H9 (cell line): ENCODE measurements around the gene RAI1. TPM values are rescaled to one million over a fixed set of nuclear protein-coding genes. Genes with fewer than 3 reads are reported as not detected.
"Not testable (repeated sequence)": the region's sequence is repeated elsewhere in the genome, so short reads cannot be mapped to it uniquely, and the experiment has no call there.

Source experiments
- DNase-seq: peaks from one replicate; pipeline ENCODE4 v3.0.0-alpha.2; 2017
- H2AFZ ChIP-seq: one replicate; pipeline ENCODE4 v1.6.1; 2013; ENCODE audit warnings: mild to moderate bottlenecking, low read length, control low read depth, moderate library complexity
- H2AK5ac ChIP-seq: 2 replicates; pipeline ENCODE4 v1.6.1; 2013; ENCODE audit warnings: low read length, control low read depth, mixed read lengths; ENCODE audit not compliant: insufficient read length
- H2BK120ac ChIP-seq: one replicate; pipeline ENCODE4 v1.6.1; 2013; ENCODE audit warnings: low read depth, mild to moderate bottlenecking, low read length, control low read depth, inconsistent platforms; ENCODE audit not compliant: poor library complexity, severe bottlenecking
- H2BK12ac ChIP-seq: 2 replicates; pipeline ENCODE4 v1.6.1; 2013; ENCODE audit warnings: low read length, control low read depth, mixed read lengths, low read depth; ENCODE audit not compliant: insufficient read length
- H2BK15ac ChIP-seq: 2 replicates; pipeline ENCODE4 v1.6.1; 2013; ENCODE audit warnings: low read depth, low read length, control low read depth
- H2BK20ac ChIP-seq: one replicate; pipeline ENCODE4 v1.6.1; 2013; ENCODE audit warnings: low read depth, mild to moderate bottlenecking, low read length, control low read depth, inconsistent platforms; ENCODE audit not compliant: poor library complexity, severe bottlenecking
- H2BK5ac ChIP-seq: 2 replicates; pipeline ENCODE4 v1.6.1; 2013; ENCODE audit warnings: low read length, control low read depth, mixed read lengths; ENCODE audit not compliant: insufficient read length
- H3K14ac ChIP-seq: 2 replicates; pipeline ENCODE4 v1.6.1; 2013; ENCODE audit warnings: low read length, control low read depth; ENCODE audit not compliant: insufficient read depth
- H3K18ac ChIP-seq: 2 replicates; pipeline ENCODE4 v1.6.1; 2013; ENCODE audit warnings: low read depth, mild to moderate bottlenecking, mixed read lengths, low read length, control low read depth; ENCODE audit not compliant: insufficient read length
- H3K23ac ChIP-seq: 2 replicates; pipeline ENCODE4 v1.6.1; 2013; ENCODE audit warnings: low read length, control low read depth, mixed read lengths, low read depth; ENCODE audit not compliant: insufficient read length
- H3K23me2 ChIP-seq: 2 replicates; pipeline ENCODE4 v1.6.1; 2013; ENCODE audit warnings: low read depth, mild to moderate bottlenecking, mixed read lengths, low read length, control low read depth; ENCODE audit not compliant: insufficient read length, poor library complexity, severe bottlenecking
- H3K27ac ChIP-seq: 2 replicates; pipeline ENCODE4 v1.5.1; 2013; ENCODE audit warnings: low read length, control low read depth, mixed read lengths, low read depth; ENCODE audit not compliant: insufficient read length
- H3K27me3 ChIP-seq: 2 replicates; pipeline ENCODE4 v1.6.1; 2013; ENCODE audit warnings: low read length, control low read depth, inconsistent platforms; ENCODE audit not compliant: insufficient read depth
- H3K4ac ChIP-seq: 2 replicates; pipeline ENCODE4 v1.6.1; 2013; ENCODE audit warnings: low read depth, mild to moderate bottlenecking, control low read depth, inconsistent platforms, low read length, moderate library complexity
- H3K4me1 ChIP-seq: 2 replicates; pipeline ENCODE4 v1.6.1; 2013; ENCODE audit warnings: low read length, control low read depth, inconsistent platforms; ENCODE audit not compliant: insufficient read depth
- H3K4me2 ChIP-seq: 2 replicates; pipeline ENCODE4 v1.6.1; 2013; ENCODE audit warnings: low read length, control low read depth, mixed read lengths; ENCODE audit not compliant: insufficient read length, insufficient read depth
- H3K56ac ChIP-seq: 2 replicates; pipeline ENCODE4 v1.6.1; 2013; ENCODE audit warnings: low read depth, mild to moderate bottlenecking, mixed read lengths, low read length, control low read depth; ENCODE audit not compliant: insufficient read length
- H3K79me1 ChIP-seq: 2 replicates; pipeline ENCODE4 v1.6.1; 2013; ENCODE audit warnings: low read depth, mild to moderate bottlenecking, moderate library complexity, low read length, control low read depth, inconsistent platforms; ENCODE audit not compliant: insufficient read depth, poor library complexity, severe bottlenecking
- H3K79me2 ChIP-seq: 2 replicates; pipeline ENCODE4 v1.6.1; 2013; ENCODE audit warnings: low read length, control low read depth, inconsistent platforms; ENCODE audit not compliant: insufficient read depth
- H3K9ac ChIP-seq: 2 replicates; pipeline ENCODE4 v1.6.1; 2013; ENCODE audit warnings: low read length, control low read depth, mixed read lengths; ENCODE audit not compliant: insufficient read length; ENCODE audit errors: extremely low read depth
- H3K9me3 ChIP-seq: one replicate; pipeline ENCODE4 v1.6.1; 2013; ENCODE audit warnings: low read depth, low read length, inconsistent platforms; ENCODE audit not compliant: control insufficient read depth
- H3T11ph ChIP-seq: one replicate; pipeline ENCODE4 v1.6.1; 2013; ENCODE audit warnings: mild to moderate bottlenecking, low read length, control low read depth, inconsistent platforms
- H4K20me1 ChIP-seq: one replicate; pipeline ENCODE4 v1.6.1; 2013; ENCODE audit not compliant: control insufficient read depth, insufficient read length, insufficient read depth
- H4K5ac ChIP-seq: 2 replicates; pipeline ENCODE4 v1.6.1; 2013; ENCODE audit warnings: low read depth, mild to moderate bottlenecking, mixed read lengths, low read length, control low read depth; ENCODE audit not compliant: insufficient read length
- H4K8ac ChIP-seq: replicated peaks from 2 replicates; pipeline ENCODE4 v1.6.1; 2013; ENCODE audit warnings: low read length, control low read depth, mixed read lengths, low read depth; ENCODE audit not compliant: insufficient read length
- H4K91ac ChIP-seq: 2 replicates; pipeline ENCODE4 v1.6.1; 2013; ENCODE audit warnings: low read depth, mild to moderate bottlenecking, moderate library complexity, mixed read lengths, low read length, control low read depth; ENCODE audit not compliant: insufficient read length
- H3K27ac Mint-ChIP-seq, 3 experiments: 2 replicates in 2 of 3; 3 replicates in 1 of 3; pipeline ENCODE4 v1.8.0; 2020 to 2021; ENCODE audit warnings: mixed read lengths in 3 of 3, mild to moderate bottlenecking in 1 of 3, moderate library complexity in 1 of 3
- H3K27me3 Mint-ChIP-seq: 2 replicates; pipeline ENCODE4 v1.8.0; 2021; ENCODE audit warnings: low read depth, mild to moderate bottlenecking, moderate library complexity, mixed read lengths
- H3K36me3 Mint-ChIP-seq, 3 experiments: 2 replicates in 2 of 3; 3 replicates in 1 of 3; pipeline ENCODE4 v1.8.0; 2020 to 2021; ENCODE audit warnings: low read depth in 3 of 3, mixed read lengths in 3 of 3; ENCODE audit not compliant: insufficient read depth in 1 of 3
- H3K4me1 Mint-ChIP-seq, 2 experiments: 2 replicates each; pipeline ENCODE4 v1.8.0; 2020; ENCODE audit warnings: mixed read lengths in 2 of 2
- H3K4me3 Mint-ChIP-seq, 2 experiments: 2 replicates in 1 of 2; 3 replicates in 1 of 2; pipeline ENCODE4 v1.8.0; 2020 to 2021; ENCODE audit warnings: mild to moderate bottlenecking in 2 of 2, mixed read lengths in 2 of 2, moderate library complexity in 1 of 2
- H3K9me3 Mint-ChIP-seq, 2 experiments: 2 replicates in 1 of 2; 3 replicates in 1 of 2; pipeline ENCODE4 v1.8.0; 2020; ENCODE audit warnings: mild to moderate bottlenecking in 2 of 2, mixed read lengths in 2 of 2, moderate library complexity in 1 of 2
- WGBS: extraction: QIAGEN DNeasy Blood & Tissue Kit; methylation state at CpG from one replicate; pipeline ENCODE4 v1.1.7; 2013; ENCODE audit warnings: missing lambda C conversion rate, low lambda C conversion rate, mixed read lengths; ENCODE audit not compliant: insufficient read length; ENCODE audit errors: extremely low coverage; 5-methylcytosine and 5-hydroxymethylcytosine counted together
- total RNA-seq: library from RNA; stranded (reverse); gene quantifications from 2 replicates; pipeline ENCODE4 v1.2.1, GENCODE V29; 2021
- TF ChIP-seq, protein P1 (sequence below): fragments of 200-600 bp; sonication (generic); conservative IDR thresholded peaks from 3 replicates; pipeline ENCODE4 v1.8.0; 2021; ENCODE audit warnings: antibody characterized with exemption, mild to moderate bottlenecking

RAI1 gene
- total RNA-seq, 1 experiment from 2014 or later, result 1.5 TPM

DNA sequence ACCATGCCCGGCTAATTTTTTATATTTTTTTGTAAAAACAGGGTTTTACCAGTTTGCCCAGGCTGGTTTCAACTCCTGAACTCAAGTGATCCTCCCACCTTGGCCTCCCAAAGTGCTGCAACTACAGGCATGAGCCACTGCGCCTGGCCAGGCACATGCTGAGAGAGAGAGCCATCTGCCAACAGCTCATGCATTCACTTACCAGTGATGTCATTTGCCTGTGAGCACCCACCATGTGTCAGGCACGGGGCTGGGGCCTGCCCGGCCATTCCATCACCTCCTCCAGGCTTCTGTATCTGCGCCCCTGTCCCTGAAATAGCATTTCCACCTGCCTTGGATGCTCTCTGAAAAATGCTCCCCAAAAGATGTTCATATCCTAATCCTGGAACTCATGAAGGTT, 46.1 kb upstream of the RAI1 start:
- peaks cover 7 to 16% of the 10 kb centered on the region in 2 experiments; a peak in 4 of 5 replicates for H3K9me3 Mint-ChIP-seq

DNA sequence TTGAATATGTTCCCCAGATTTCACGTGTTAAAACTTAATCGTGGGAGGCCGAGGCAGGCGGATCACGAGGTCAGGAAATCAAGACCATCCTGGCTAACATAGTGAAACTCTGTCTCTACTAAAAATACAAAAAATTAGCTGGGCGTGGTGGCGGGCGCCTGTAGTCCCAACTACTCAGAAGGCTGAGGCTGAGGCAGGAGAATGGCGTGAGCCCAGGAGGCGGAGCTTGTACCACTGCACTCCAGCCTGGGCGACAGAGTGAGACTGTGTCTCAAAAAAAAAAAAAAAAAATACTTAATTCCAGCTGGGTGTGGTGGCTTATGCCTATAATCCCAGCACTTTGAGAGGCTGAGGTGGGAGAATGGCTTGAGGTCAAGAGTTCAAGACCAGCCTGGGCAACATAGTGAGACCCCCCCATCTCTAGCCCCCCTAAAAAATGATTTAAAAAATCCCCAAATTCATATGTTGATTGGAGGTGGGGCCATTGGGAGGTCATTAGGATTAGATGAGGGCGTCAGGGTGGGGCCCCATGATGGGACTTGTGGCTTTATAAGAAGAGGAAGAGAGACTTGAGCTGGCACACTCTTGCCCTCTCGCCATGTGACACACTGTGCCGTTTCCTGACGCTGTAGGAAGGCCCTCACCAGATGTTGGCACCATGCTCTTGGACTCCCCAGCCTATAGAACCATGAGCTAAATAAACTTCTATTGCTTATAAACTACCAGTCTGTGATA, 45.6 kb upstream of the RAI1 start:
- H3K79me1 ChIP-seq, H3K79me2 ChIP-seq, H3T11ph ChIP-seq, H3K14ac ChIP-seq, H3K9me3 ChIP-seq, H4K8ac ChIP-seq, H4K5ac ChIP-seq, H3K23ac ChIP-seq, DNase-seq, H3K27me3 ChIP-seq, H3K4me3 Mint-ChIP-seq, H3K27ac ChIP-seq, H3K4me1 ChIP-seq, H4K20me1 ChIP-seq, H3K23me2 ChIP-seq, H2BK15ac ChIP-seq, H2BK12ac ChIP-seq, H2AFZ ChIP-seq, H2BK20ac ChIP-seq, H2BK5ac ChIP-seq, H3K4ac ChIP-seq, H4K91ac ChIP-seq, H3K27ac Mint-ChIP-seq, H3K4me2 ChIP-seq, H3K9ac ChIP-seq, H2AK5ac ChIP-seq, H2BK120ac ChIP-seq, H3K56ac ChIP-seq, H3K18ac ChIP-seq: not testable (repeated sequence)
- Mint-ChIP-seq H3K4me1 (peaks cover 16 to 17% of the 10 kb centered on the region in 2 experiments), H3K36me3 (peaks cover 2 to 11% (median 3%) of the 10 kb centered on the region in 3 experiments; a peak in 6 of 7 replicates), H3K27me3 (peaks cover 10% of the 10 kb centered on the region), H3K9me3 (peaks cover 7 to 16% of the 10 kb centered on the region in 2 experiments; a peak in 4 of 5 replicates)
- WGBS, result no CpG with 5 or more reads among the region's 15 CpGs

More for the DNA sequence above, 46.1 kb upstream of the RAI1 start:
- H3K79me2 ChIP-seq, result no peaks in the 10 kb centered on the region
- no peak overlapping the region for H3K4ac ChIP-seq
- no peaks in the 10 kb centered on the region for H4K20me1 ChIP-seq
- no peak overlapping the region for H3K56ac ChIP-seq
- H2BK15ac ChIP-seq, result no peak overlapping the region
- no peak overlapping the region for H3T11ph ChIP-seq
- no peak overlapping the region for H2BK20ac ChIP-seq
- no peak overlapping the region for H4K91ac ChIP-seq
- no peaks in the 10 kb centered on the region for H3K4me1 ChIP-seq
- no peak overlapping the region for H2BK12ac ChIP-seq
- H2AK5ac ChIP-seq, result no peak overlapping the region
- no peak overlapping the region for H4K8ac ChIP-seq
- no peak overlapping the region for H3K27ac ChIP-seq
- peaks cover 2 to 11% (median 3%) of the 10 kb centered on the region in 3 experiments; a peak in 6 of 7 replicates for H3K36me3 Mint-ChIP-seq
- H3K27me3 Mint-ChIP-seq, result peaks cover 10% of the 10 kb centered on the region
- H3K4me3 Mint-ChIP-seq, result no peak overlapping the region
- DNase-seq, result no peak
- H2BK120ac ChIP-seq, result no peak overlapping the region
- no peaks in the 10 kb centered on the region for H3K9me3 ChIP-seq
- H2BK5ac ChIP-seq, result no peak overlapping the region
- H3K27me3 ChIP-seq, result no peaks in the 10 kb centered on the region
- no peak overlapping the region for H3K27ac Mint-ChIP-seq
- no peak overlapping the region for H4K5ac ChIP-seq
- H3K4me1 Mint-ChIP-seq, result peaks cover 16 to 17% of the 10 kb centered on the region in 2 experiments
- H3K23me2 ChIP-seq, result no peaks in the 10 kb centered on the region
- no peak overlapping the region for H3K18ac ChIP-seq
- WGBS, result no CpG with 5 or more reads among the region's 5 CpGs
- no peak overlapping the region for H3K9ac ChIP-seq
- H2AFZ ChIP-seq, result no peak overlapping the region
- no peaks in the 10 kb centered on the region for H3K79me1 ChIP-seq
- H3K23ac ChIP-seq, result no peak overlapping the region
- H3K4me2 ChIP-seq, result no peak overlapping the region
- TF ChIP-seq, protein P1, sequence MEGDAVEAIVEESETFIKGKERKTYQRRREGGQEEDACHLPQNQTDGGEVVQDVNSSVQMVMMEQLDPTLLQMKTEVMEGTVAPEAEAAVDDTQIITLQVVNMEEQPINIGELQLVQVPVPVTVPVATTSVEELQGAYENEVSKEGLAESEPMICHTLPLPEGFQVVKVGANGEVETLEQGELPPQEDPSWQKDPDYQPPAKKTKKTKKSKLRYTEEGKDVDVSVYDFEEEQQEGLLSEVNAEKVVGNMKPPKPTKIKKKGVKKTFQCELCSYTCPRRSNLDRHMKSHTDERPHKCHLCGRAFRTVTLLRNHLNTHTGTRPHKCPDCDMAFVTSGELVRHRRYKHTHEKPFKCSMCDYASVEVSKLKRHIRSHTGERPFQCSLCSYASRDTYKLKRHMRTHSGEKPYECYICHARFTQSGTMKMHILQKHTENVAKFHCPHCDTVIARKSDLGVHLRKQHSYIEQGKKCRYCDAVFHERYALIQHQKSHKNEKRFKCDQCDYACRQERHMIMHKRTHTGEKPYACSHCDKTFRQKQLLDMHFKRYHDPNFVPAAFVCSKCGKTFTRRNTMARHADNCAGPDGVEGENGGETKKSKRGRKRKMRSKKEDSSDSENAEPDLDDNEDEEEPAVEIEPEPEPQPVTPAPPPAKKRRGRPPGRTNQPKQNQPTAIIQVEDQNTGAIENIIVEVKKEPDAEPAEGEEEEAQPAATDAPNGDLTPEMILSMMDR, result no peak
- no peak overlapping the region for H3K14ac ChIP-seq
